NK-92 treated with Interleukin-12 subunit alpha and Interleukin-12 subunit beta, amount 100 ng/mL, for 24 hours (cell line): ENCODE results near the gene CST4.
"Not testable (repeated sequence)": the region's sequence is repeated elsewhere in the genome, so short reads cannot be mapped to it uniquely, and the experiment has no call there.

Source experiments
- DNase-seq: peaks from one replicate; lab custom pipeline; 2025; lab: John Stamatoyannopoulos, UW

The CST4 gene

GRCh38 chr20:23687986-23688385, 852 bp downstream of the CST4 start:
- DNase-seq = no peak

- DNase-seq = no peak
These were observed 2.6 kb downstream of the CST4 start for GRCh38 chr20:23686046-23686750.

- DNase-seq = not testable (repeated sequence)
These were observed 3.3 kb downstream of the CST4 start for GRCh38 chr20:23685529-23685896.

- no peak for DNase-seq
These were observed 4.6 kb downstream of the CST4 start for GRCh38 chr20:23684261-23684660.

GRCh38 chr20:23683807-23684206, 5.0 kb downstream of the CST4 start:
- no peak for DNase-seq

- DNase-seq = no peak
These were observed 5.6 kb downstream of the CST4 start for GRCh38 chr20:23683281-23683680.

GRCh38 chr20:23680146-23680545, 8.7 kb downstream of the CST4 start:
- DNase-seq = no peak

- DNase-seq = no peak
These were observed 9.4 kb downstream of the CST4 start for GRCh38 chr20:23679133-23680092.

GRCh38 chr20:23673209-23673608, 15.6 kb downstream of the CST4 start:
- DNase-seq = no peak

- no peak for DNase-seq
These were observed 16.7 kb downstream of the CST4 start for GRCh38 chr20:23672158-23672557.

- DNase-seq = no peak
These were observed 17.4 kb downstream of the CST4 start for GRCh38 chr20:23671479-23671878.

- no peak for DNase-seq
These were observed 18.5 kb downstream of the CST4 start for GRCh38 chr20:23670361-23670760.

GRCh38 chr20:23669866-23670265, 19.0 kb downstream of the CST4 start:
- DNase-seq = no peak

- DNase-seq = no peak
These were observed 19.5 kb downstream of the CST4 start for GRCh38 chr20:23669327-23669726.

GRCh38 chr20:23668477-23668951, 20.3 kb downstream of the CST4 start:
- DNase-seq = peak; percentile 34

- no peak for DNase-seq
These were observed 21.2 kb downstream of the CST4 start for GRCh38 chr20:23667666-23668065.

GRCh38 chr20:23666698-23667097, 22.1 kb downstream of the CST4 start:
- no peak for DNase-seq

GRCh38 chr20:23666189-23666588, 22.6 kb downstream of the CST4 start:
- DNase-seq = no peak

- DNase-seq = no peak
These were observed 23.9 kb downstream of the CST4 start for GRCh38 chr20:23664954-23665353.

GRCh38 chr20:23664046-23664445, 24.8 kb downstream of the CST4 start:
- DNase-seq = not testable (repeated sequence)

GRCh38 chr20:23663180-23663579, 25.7 kb downstream of the CST4 start:
- no peak for DNase-seq

- no peak for DNase-seq
These were observed 26.5 kb downstream of the CST4 start for GRCh38 chr20:23662276-23662870.

- DNase-seq = no peak
These were observed 27.8 kb downstream of the CST4 start for GRCh38 chr20:23661002-23661429.
